HEK293 (cell line): ENCODE results near the gene EXD2.

ENCODE experiments used
- CTCF ChIA-PET: fragments of 350-600 bp; formaldehyde crosslinking; extraction: SDS; loops from one replicate; lab custom pipeline; 2021; ENCODE audit warnings: antibody characterized with exemption; lab: Yijun Ruan, JAX
- POLR2A ChIA-PET: fragments of 300-600 bp; formaldehyde crosslinking; extraction: SDS; loops from one replicate; lab custom pipeline; 2020; ENCODE audit warnings: antibody characterized with exemption, inconsistent platforms; lab: Yijun Ruan, JAX
- H3K27ac ChIP-seq: fragments of 200-500 bp; sonication (Bioruptor generic); 2 replicates; pipeline ENCODE4 v1.5.1; 2014; ENCODE audit warnings: low read depth, low read length, control low read depth, inconsistent platforms; ENCODE audit errors: extremely low read depth
- H3K36me3 ChIP-seq, 2 experiments: fragments of 200-500 bp in 1 of 2; sonication (Bioruptor generic) in 1 of 2; 1 replicate in 1 of 2; 2 replicates in 1 of 2; pipeline ENCODE4 v1.5.1; 2014 to 2017; ENCODE audit warnings: inconsistent platforms in 2 of 2, low read length in 2 of 2; ENCODE audit not compliant: control insufficient read depth in 2 of 2, insufficient read depth in 1 of 2
- H3K4me1 ChIP-seq: fragments of 200-500 bp; sonication (Bioruptor generic); 2 replicates; pipeline ENCODE4 v1.5.1; 2014; ENCODE audit warnings: mild to moderate bottlenecking, low read length, inconsistent platforms; ENCODE audit not compliant: control insufficient read depth, insufficient read depth
- H3K4me3 ChIP-seq: 2 replicates; pipeline ENCODE4 v1.5.1; 2011; ENCODE audit warnings: low read depth, mild to moderate bottlenecking, control low read depth, low read length, moderate library complexity
- H3K9me3 ChIP-seq: fragments of 200-500 bp; sonication (Bioruptor generic); 2 replicates; pipeline ENCODE4 v1.5.1; 2014; ENCODE audit warnings: low read depth, low read length, inconsistent platforms; ENCODE audit not compliant: control insufficient read depth, insufficient read depth
- EGR2 ChIP-seq: fragments of 450-650 bp; formaldehyde crosslinking; IDR thresholded peaks from 2 replicates; pipeline ENCODE4 v1.5.1; 2016; ENCODE audit warnings: low read depth, missing biosample characterization, missing genetic modification characterization
- FEZF1 ChIP-seq: fragments of 450-650 bp; formaldehyde crosslinking; IDR thresholded peaks from 2 replicates; pipeline ENCODE4 v1.5.1; 2016; ENCODE audit warnings: missing biosample characterization, missing genetic modification characterization
- GLIS1 ChIP-seq: fragments of 450-650 bp; formaldehyde crosslinking; IDR thresholded peaks from 2 replicates; pipeline ENCODE4 v1.5.1; 2016; ENCODE audit warnings: missing biosample characterization, missing genetic modification characterization
- OVOL3 ChIP-seq: fragments of 450-650 bp; formaldehyde crosslinking; IDR thresholded peaks from 2 replicates; pipeline ENCODE4 v1.5.1; 2016; ENCODE audit warnings: missing biosample characterization, missing genetic modification characterization
- SALL2 ChIP-seq: fragments of 450-650 bp; formaldehyde crosslinking; IDR thresholded peaks from 2 replicates; pipeline ENCODE4 v1.5.0; 2017; ENCODE audit warnings: missing biosample characterization, mild to moderate bottlenecking, missing genetic modification characterization, borderline replicate concordance
- SCRT1 ChIP-seq: fragments of 450-650 bp; formaldehyde crosslinking; IDR thresholded peaks from 2 replicates; pipeline ENCODE4 v1.5.1; 2016; ENCODE audit warnings: missing biosample characterization, missing genetic modification characterization, borderline replicate concordance
- ZBTB17 ChIP-seq: fragments of 450-650 bp; formaldehyde crosslinking; IDR thresholded peaks from 2 replicates; pipeline ENCODE4 v1.5.1; 2016; ENCODE audit warnings: missing biosample characterization, missing genetic modification characterization
- ZBTB20 ChIP-seq: fragments of 450-650 bp; formaldehyde crosslinking; IDR thresholded peaks from 2 replicates; pipeline ENCODE4 v1.5.1; 2016; ENCODE audit warnings: missing biosample characterization, missing genetic modification characterization
- ZBTB7A ChIP-seq: fragments of 450-650 bp; formaldehyde crosslinking; IDR thresholded peaks from 2 replicates; pipeline ENCODE4 v1.5.1; 2016; ENCODE audit warnings: low read depth, missing biosample characterization, missing genetic modification characterization
- ZEB2 ChIP-seq: fragments of 450-650 bp; formaldehyde crosslinking; IDR thresholded peaks from 2 replicates; pipeline ENCODE4 v1.5.1; 2016; ENCODE audit warnings: missing biosample characterization, missing genetic modification characterization
- ZFHX2 ChIP-seq: fragments of 450-650 bp; formaldehyde crosslinking; conservative IDR thresholded peaks from 2 replicates; pipeline ENCODE4 v1.5.1; 2016; ENCODE audit warnings: missing biosample characterization, missing genetic modification characterization
- ZIC2 ChIP-seq: fragments of 450-650 bp; formaldehyde crosslinking; IDR thresholded peaks from 2 replicates; pipeline ENCODE4 v1.5.1; 2016; ENCODE audit warnings: missing biosample characterization, missing genetic modification characterization
- ZNF140 ChIP-seq: fragments of 450-650 bp; formaldehyde crosslinking; IDR thresholded peaks from 2 replicates; pipeline ENCODE4 v1.5.1; 2016; ENCODE audit warnings: missing biosample characterization, missing genetic modification characterization
- ZNF211 ChIP-seq: fragments of 450-650 bp; formaldehyde crosslinking; IDR thresholded peaks from 2 replicates; pipeline ENCODE4 v1.5.1; 2016; ENCODE audit warnings: low read depth, missing biosample characterization, missing genetic modification characterization
- ZNF221 ChIP-seq: fragments of 450-650 bp; formaldehyde crosslinking; IDR thresholded peaks from 2 replicates; pipeline ENCODE4 v1.5.1; 2017; ENCODE audit warnings: missing biosample characterization, missing genetic modification characterization, borderline replicate concordance
- ZNF335 ChIP-seq: fragments of 450-650 bp; formaldehyde crosslinking; conservative IDR thresholded peaks from 2 replicates; pipeline ENCODE4 v1.5.1; 2016; ENCODE audit warnings: missing biosample characterization, missing genetic modification characterization
- ZNF341 ChIP-seq: fragments of 450-650 bp; formaldehyde crosslinking; IDR thresholded peaks from 2 replicates; pipeline ENCODE4; 2016; ENCODE audit warnings: low read depth, missing biosample characterization, missing genetic modification characterization
- ZNF423 ChIP-seq: fragments of 450-650 bp; formaldehyde crosslinking; IDR thresholded peaks from 2 replicates; pipeline ENCODE4 v1.5.1; 2016; ENCODE audit warnings: missing biosample characterization, missing genetic modification characterization
- ZNF433 ChIP-seq: fragments of 450-650 bp; formaldehyde crosslinking; IDR thresholded peaks from 2 replicates; pipeline ENCODE4 v1.5.1; 2016; ENCODE audit warnings: missing biosample characterization, missing genetic modification characterization, low read depth
- ZNF558 ChIP-seq: fragments of 450-650 bp; formaldehyde crosslinking; IDR thresholded peaks from 2 replicates; pipeline ENCODE4 v1.5.1; 2016; ENCODE audit warnings: missing biosample characterization, missing genetic modification characterization
- ZNF571 ChIP-seq: fragments of 450-650 bp; formaldehyde crosslinking; IDR thresholded peaks from 2 replicates; pipeline ENCODE4 v1.5.0; 2017; ENCODE audit warnings: missing biosample characterization, missing genetic modification characterization
- ZNF600 ChIP-seq: fragments of 450-650 bp; formaldehyde crosslinking; IDR thresholded peaks from 2 replicates; pipeline ENCODE4 v1.5.1; 2016; ENCODE audit warnings: missing biosample characterization, missing genetic modification characterization
- TF ChIP-seq, protein P1 (sequence below): fragments of 450-650 bp; formaldehyde crosslinking; optimal IDR thresholded peaks from 2 replicates; pipeline ENCODE3; 2016; ENCODE audit warnings: missing biosample characterization, mild to moderate bottlenecking, missing genetic modification characterization
- TF ChIP-seq, protein P2 (sequence below): fragments of 450-650 bp; formaldehyde crosslinking; IDR thresholded peaks from 2 replicates; pipeline ENCODE4 v1.5.1; 2016; ENCODE audit warnings: missing biosample characterization, missing genetic modification characterization
- TF ChIP-seq, protein P3 (sequence below): sonication (generic); formaldehyde crosslinking; IDR thresholded peaks from 2 replicates; pipeline ENCODE4 v1.8.1; 2022; ENCODE audit warnings: mild to moderate bottlenecking, moderate library complexity, missing genetic modification reagents
- TF ChIP-seq, protein P4 (sequence below): fragments of 450-650 bp; formaldehyde crosslinking; IDR thresholded peaks from 2 replicates; pipeline ENCODE4 v1.5.1; 2016; ENCODE audit warnings: missing biosample characterization, missing genetic modification characterization

EXD2 gene

DNA sequence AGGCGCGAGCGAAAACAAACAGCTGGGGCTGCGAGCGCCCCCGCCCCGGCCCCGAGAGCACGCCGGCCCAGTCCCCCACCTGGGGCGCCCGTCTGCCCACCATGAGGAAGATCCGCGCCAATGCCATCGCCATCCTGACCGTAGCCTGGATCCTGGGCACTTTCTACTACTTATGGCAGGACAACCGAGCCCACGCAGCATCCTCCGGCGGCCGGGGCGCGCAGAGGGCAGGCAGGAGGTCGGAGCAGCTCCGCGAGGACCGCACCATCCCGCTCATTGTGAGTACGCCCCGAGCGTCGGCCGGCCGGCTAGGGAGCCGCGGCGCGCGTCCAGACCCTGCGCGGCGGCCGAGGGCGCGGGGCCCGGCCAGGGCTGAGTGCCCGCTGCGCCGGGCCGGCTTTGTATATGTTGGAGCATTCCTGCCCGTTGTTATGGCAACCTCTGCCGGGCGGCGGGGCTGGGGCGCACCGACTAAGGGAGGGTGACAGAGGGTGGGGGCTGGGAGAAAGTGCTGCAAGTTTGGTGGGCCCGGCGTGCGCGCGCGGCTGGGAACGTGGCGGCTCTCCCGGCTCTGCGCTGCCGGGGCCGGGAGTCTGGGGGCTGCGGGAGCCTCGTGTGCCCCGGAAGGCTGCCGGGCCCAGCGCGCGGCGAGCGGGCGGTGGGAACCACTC lies 69.0 kb downstream of the EXD2 start (continued):
- no peak for TF ChIP-seq ZIC2 (tag by site-specific recombination)
- TF ChIP-seq, protein P1, sequence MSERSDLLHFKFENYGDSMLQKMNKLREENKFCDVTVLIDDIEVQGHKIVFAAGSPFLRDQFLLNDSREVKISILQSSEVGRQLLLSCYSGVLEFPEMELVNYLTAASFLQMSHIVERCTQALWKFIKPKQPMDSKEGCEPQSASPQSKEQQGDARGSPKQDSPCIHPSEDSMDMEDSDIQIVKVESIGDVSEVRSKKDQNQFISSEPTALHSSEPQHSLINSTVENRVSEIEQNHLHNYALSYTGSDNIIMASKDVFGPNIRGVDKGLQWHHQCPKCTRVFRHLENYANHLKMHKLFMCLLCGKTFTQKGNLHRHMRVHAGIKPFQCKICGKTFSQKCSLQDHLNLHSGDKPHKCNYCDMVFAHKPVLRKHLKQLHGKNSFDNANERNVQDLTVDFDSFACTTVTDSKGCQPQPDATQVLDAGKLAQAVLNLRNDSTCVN: peak; percentile 27
- TF ChIP-seq ZNF433 (tag by site-specific recombination): no peak
- no peak for TF ChIP-seq ZNF423 (tag by site-specific recombination)
- TF ChIP-seq, protein P2, sequence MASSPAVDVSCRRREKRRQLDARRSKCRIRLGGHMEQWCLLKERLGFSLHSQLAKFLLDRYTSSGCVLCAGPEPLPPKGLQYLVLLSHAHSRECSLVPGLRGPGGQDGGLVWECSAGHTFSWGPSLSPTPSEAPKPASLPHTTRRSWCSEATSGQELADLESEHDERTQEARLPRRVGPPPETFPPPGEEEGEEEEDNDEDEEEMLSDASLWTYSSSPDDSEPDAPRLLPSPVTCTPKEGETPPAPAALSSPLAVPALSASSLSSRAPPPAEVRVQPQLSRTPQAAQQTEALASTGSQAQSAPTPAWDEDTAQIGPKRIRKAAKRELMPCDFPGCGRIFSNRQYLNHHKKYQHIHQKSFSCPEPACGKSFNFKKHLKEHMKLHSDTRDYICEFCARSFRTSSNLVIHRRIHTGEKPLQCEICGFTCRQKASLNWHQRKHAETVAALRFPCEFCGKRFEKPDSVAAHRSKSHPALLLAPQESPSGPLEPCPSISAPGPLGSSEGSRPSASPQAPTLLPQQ (tag by site-specific recombination): peak; percentile 57
- TF ChIP-seq ZNF221: no peak
- no peak for TF ChIP-seq ZBTB7A (tag by site-specific recombination)
- TF ChIP-seq ZNF558 (tag by site-specific recombination): no peak
- peak; percentile 22; the same call in 1 of the 2 replicates for TF ChIP-seq ZNF600
- TF ChIP-seq, protein P3, sequence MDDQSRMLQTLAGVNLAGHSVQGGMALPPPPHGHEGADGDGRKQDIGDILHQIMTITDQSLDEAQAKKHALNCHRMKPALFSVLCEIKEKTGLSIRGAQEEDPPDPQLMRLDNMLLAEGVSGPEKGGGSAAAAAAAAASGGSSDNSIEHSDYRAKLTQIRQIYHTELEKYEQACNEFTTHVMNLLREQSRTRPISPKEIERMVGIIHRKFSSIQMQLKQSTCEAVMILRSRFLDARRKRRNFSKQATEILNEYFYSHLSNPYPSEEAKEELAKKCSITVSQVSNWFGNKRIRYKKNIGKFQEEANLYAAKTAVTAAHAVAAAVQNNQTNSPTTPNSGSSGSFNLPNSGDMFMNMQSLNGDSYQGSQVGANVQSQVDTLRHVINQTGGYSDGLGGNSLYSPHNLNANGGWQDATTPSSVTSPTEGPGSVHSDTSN: no peak
- TF ChIP-seq ZBTB20: 0 out of 2 replicates have a peak, but pooled peaks have one; percentile 10
- TF ChIP-seq ZNF335: peak; percentile 69
- no peak for TF ChIP-seq ZNF140 (tag by site-specific recombination)
- no peak for TF ChIP-seq SALL2 (tag by site-specific recombination)

DNA sequence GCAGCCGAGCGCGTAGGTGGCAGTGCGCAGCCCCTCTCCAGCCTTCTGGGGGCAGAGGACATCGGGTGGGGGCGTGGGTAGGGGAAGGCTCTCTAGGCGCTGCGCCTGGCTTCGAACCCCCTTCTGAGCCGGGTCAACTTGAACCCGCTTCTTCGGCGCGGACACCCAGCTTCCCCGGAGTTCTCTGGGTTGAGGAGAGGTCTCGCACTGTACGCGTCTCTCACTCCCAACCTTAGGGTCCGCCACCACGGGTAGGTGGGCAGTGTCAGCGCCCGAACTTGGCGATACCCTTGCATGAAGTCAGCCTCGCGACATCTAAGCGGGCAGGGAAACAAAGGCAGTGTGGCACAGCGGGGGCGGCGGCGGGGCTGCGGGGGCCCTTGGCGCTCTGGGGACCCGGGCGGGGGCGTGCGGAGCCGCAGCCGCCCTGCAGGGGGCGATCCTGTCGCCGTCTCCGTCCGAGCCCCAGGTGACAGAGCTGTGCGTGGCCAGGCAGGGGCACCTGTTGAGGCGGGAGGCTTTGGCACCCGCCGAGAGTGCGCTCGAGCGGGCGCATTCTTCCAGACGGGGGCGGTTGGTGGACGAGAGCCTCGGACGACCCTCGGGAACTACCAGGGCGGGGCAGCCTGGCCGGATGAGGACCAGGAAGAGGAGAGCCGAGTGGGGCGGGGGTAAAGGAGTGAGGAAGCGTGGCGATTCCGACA lies 69.7 kb downstream of the EXD2 start:
- Histone ChIP-seq H3K27ac (peak overlapping the region; percentile 28; the same call in 1 of the 2 replicates), H3K4me1 (peaks cover 5% of the 10 kb centered on the region; the same call in 1 of the 2 replicates), H3K36me3 (peaks cover 0 to 6% of the 10 kb centered on the region in 2 experiments; a peak in 1 of 3 replicates), H3K4me3 (peak overlapping the region; percentile 72), H3K9me3 (no peaks in the 10 kb centered on the region)
- ChIA-PET CTCF (interaction anchor here (0.6 to 3.3 kb wide), 14 partner anchors 18 to 592 kb away, joined by 3 to 8 read pairs (median 4); partner anchors contain the start of genes ERH and SLC39A9), POLR2A (interaction anchor here (0.6 kb wide), 1 partner anchor 136 kb away, joined by 4 read pairs; no protein-coding TSS in a partner anchor)
- TF ChIP-seq ZNF211 (tag by site-specific recombination) (no peak), ZNF341 (tag by site-specific recombination) (0 out of 2 replicates have a peak, but pooled peaks have one; percentile 3), ZIC2 (tag by site-specific recombination) (peak; percentile 50), EGR2 (tag by site-specific recombination) (peak; percentile 26; the same call in 1 of the 2 replicates), ZNF335 (peak; percentile 45), SCRT1 (tag by site-specific recombination) (peak; percentile 90), GLIS1 (tag by site-specific recombination) (0 out of 2 replicates have a peak, but pooled peaks have one; percentile 34), ZBTB20 (0 out of 2 replicates have a peak, but pooled peaks have one; percentile 40), ZNF571 (tag by site-specific recombination) (no peak), ZBTB17 (tag by site-specific recombination) (peak; percentile 69), FEZF1 (tag by site-specific recombination) (no peak), ZEB2 (tag by site-specific recombination) (0 out of 2 replicates have a peak, but pooled peaks have one; percentile 50), ZFHX2 (tag by site-specific recombination) (peak; percentile 68), OVOL3 (tag by site-specific recombination) (no peak)
- TF ChIP-seq, protein P4, sequence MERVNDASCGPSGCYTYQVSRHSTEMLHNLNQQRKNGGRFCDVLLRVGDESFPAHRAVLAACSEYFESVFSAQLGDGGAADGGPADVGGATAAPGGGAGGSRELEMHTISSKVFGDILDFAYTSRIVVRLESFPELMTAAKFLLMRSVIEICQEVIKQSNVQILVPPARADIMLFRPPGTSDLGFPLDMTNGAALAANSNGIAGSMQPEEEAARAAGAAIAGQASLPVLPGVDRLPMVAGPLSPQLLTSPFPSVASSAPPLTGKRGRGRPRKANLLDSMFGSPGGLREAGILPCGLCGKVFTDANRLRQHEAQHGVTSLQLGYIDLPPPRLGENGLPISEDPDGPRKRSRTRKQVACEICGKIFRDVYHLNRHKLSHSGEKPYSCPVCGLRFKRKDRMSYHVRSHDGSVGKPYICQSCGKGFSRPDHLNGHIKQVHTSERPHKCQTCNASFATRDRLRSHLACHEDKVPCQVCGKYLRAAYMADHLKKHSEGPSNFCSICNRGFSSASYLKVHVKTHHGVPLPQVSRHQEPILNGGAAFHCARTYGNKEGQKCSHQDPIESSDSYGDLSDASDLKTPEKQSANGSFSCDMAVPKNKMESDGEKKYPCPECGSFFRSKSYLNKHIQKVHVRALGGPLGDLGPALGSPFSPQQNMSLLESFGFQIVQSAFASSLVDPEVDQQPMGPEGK (tag by site-specific recombination): peak; percentile 75
- TF ChIP-seq, protein P1: peak; percentile 30
- TF ChIP-seq, protein P2 (tag by site-specific recombination): 0 out of 2 replicates have a peak, but pooled peaks have one; percentile 16
